Stimulated activated CD8-positive, alpha-beta memory T cell treated with anti-CD3 and anti-CD28 coated beads, Interleukin-7, amount 100 ng/mL, for 48 hours (primary cell): ENCODE results near the gene PML.

ENCODE experiments used
- DNase-seq, 2 donors: peaks; one replicate each; pipeline ENCODE4 v3.0.0-alpha.2; 2020; ENCODE audit warnings: low read depth in 1 of 2; ENCODE audit errors: extremely low read depth in 1 of 2

Gene PML

DNA sequence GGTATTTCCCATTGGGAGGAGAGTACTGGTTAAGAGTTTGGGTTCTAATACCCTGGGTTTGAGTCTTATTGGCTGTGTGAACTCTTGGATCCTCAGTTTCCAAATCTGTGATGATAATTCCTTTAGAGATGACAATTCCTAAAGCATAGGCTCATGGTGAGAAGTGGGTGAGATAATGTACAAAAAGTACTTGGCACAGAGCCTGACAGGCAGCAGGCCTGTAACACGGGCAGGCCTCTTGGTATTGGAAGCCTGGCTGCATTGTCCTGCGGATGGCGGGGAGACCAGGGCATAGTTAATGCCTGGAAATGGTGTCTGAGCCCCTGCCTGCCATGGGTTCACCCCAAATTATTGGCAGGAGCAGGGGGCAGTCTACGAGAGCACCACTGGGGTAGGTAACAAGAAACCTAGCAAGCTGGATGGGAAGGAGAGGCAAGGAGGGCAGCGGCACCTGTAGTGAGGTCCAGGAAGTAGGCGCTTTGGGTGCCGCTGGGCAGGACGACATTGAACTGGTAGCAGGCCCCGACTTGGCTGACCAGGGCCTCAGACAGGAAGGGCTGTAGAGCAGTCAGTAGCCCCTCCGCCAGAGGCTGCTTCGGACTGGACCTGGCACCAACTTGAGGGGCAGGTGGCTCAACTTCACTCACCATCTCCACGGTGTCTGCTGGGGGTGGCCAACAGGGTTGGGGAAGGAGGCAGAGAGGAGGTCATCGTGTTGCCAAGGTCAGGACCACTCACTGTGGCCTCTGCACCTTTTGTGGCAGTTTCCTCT, 10.1 kb upstream of the PML start:
- DNase-seq, result no peak

DNA sequence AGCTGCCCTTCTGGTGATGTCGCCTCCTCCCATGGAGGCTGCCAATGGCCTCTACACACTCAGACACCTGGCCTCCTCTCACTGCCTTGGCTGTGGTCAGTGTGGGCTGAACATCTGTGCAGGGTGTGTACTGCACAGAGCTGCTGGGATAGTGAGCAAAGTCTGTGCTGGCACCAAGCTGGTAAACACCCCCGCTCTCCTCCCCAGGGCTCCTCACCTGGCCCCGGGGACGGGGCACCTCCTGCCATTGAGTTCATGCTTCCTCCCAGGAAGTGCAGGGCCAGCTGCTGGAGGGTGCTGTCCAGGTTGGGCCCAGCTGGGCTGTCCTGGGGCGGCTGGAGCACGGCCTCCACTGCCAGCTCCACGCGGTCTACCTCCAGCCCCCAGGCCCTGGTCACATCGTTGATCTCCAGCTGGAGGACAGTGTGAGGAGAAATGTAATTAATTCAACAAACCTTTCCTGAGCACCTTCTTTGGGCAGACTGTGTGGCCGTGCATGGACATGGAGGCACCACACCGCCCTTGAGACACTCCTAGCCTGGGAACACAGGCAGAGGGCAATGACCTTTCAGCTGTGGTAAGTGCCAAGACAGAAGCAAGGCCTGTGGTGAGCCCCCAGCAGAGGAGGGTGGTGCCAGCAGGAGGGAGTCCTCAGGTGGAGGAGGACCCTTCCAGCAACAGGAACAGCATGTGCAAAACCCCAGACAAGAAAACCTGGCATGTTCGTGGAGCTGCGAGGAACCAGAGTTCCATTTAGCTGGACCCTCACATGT, 9.2 kb upstream of the PML start:
- no peak for DNase-seq

DNA sequence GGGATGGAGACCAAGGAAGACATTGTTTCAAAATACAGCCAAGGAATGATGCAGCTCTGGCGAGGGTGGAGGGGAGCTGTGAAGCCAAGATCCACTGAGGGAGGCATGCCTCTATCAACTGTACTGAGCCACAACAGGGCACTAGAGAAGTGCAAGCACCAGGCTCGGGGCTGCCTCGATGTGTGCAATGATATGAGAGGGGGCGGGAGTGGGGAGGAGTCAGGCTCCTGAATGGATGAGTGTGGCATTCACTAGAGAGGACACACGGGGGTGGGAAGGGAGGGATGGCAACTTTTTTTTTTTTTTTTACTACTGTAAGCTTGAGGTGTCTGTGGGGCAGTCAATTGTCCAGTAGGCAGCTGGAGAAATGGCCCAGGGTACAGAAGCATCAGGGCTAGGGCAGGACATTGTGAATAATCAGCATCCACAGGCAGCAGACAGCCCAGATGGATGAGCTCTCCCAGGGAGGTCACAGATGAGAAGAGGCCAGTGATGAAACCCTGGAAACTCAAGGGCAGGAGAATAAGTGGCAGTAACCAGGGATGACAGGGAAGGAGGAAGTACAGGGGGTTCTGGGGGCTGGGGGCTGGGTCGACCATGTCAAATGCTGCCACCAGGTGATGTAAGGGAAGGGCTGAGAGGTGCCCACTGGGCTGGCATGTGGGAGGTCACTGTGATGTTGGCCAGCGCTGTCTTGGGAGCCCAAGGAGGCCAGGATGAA, 8.3 kb upstream of the PML start:
- no peak for DNase-seq

DNA sequence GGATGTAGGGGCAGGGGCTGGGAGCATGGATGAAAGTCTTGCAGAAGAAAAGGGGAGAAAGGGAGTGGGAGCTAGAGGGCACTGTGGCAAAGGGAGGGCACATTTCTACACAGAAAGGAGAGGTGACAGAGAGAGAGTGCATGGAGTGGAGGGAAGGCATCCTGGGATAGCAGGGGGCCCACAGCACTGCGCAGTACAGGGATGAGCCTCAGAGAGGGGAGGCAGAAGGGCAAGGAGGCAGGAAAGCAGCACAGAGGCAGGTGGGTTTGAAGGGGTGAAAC, 7.8 kb upstream of the PML start:
- DNase-seq, result no peak

DNA sequence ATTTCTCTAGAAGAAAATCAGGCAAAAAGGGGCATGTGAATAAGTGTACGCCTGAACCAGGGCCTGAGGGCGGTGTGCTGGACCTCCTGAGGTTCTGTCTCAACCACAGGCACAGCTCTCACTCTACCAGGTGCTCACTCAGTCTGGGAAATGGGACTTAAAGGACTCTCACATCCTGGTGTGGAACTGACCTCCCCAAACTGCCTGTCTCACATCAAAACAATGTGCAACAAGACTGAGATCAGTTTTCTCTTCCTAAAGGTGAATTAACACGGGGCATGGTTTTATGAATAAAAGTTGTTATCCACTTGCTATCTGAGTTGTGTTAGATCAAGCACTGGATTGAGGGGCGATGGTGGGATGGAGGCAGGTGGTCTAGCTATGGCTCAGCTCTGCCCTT, 7.3 kb upstream of the PML start:
- no peak for DNase-seq

DNA sequence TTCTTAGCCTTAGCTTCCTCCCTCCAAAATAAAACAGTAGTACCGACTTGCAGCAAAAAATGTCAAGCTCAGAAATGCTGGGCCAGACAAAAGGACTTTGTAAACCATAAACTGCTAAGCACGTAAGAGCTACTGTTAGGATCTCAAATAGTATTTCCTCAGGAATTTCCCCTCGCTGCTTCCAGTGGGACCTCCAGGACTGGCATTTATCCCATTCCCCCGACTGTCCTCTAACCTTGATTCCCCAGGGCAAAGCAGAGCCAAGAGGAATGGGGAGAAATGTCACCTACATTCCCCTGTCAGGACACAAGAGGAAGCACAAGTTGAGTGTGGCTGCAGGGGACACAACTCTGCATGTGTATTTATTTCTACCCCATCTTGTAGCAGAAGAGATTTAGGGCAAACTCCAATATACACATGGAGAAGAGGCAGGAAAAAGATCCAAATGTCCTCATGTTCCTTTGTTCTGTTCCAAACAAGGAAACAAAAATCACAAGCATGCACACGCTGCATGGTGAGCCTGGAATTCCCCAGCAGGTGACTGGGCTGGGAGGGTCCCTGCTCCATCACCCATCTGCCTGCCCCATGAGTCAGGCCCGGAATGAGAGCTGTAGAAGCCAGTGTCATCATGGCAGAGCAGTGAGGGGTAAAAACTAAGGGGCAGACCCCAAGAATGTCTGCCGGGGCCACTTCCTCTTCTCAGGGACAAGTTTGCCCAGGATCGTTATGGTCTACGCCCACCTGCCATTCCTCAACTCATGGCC, 6.7 kb upstream of the PML start:
- no peak for DNase-seq

DNA sequence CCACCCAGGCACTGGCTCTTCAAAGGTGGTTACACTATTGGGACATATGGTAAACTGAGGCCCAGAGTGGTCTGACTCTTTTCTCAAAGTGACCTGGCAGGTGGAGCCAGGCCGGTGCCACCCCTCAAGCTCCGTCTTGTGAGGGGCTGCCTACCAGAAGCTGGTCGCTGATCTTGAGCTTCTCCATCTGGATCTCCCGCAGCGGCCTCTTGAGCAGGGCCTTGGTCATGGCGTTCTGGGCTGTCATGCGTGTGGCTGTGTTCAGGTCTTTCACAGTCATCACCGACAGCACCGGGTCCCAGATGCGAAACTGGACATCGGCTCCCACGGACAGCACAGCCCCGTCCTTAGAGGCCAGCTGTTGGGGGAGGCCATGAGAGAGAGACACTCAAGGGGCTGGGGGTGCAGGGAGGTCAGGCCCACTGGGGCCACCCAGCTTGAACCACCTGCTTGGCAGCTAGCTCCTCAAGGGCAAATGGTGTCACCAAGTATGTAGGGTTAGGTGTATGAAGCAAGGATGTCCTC, 6.0 kb upstream of the PML start:
- no peak for DNase-seq

DNA sequence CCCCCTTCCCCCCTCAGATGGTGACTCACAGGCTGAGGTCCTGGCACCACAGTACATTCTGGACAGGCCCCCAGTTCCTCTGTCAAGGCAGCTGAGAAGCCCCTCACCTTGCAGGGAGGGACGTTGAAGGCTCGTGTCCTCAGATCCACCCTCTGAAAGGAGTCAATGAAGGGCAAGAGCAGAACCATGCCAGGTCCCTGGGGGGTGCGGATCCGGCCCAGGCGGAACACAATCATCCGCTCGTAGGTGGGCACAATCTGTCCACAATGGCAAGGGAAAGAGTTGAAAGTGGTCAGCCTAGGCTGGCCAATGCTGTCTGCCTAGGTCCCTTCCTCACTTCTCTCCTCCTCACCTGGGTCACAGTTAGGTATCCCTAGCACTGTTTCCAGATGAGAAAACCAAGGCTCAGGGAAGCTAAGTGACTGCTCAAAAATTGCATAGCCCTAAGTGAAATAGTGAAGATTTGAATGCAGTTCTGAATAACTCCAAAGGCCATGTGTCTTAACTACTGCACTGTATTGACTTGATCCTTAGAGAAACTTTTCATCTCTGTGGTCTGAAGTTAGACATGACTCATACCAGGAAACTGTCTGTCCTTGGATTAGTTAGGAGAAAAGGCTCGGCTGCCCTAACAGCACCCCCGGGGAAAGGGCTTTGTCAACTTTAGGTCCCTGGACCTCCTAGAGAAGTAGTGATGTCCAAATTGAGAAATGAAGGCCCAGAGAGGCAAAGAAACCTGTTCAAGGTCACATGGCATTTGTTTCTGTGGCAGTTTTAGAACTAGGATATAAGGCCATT, 5.3 kb upstream of the PML start:
- DNase-seq, result no peak

DNA sequence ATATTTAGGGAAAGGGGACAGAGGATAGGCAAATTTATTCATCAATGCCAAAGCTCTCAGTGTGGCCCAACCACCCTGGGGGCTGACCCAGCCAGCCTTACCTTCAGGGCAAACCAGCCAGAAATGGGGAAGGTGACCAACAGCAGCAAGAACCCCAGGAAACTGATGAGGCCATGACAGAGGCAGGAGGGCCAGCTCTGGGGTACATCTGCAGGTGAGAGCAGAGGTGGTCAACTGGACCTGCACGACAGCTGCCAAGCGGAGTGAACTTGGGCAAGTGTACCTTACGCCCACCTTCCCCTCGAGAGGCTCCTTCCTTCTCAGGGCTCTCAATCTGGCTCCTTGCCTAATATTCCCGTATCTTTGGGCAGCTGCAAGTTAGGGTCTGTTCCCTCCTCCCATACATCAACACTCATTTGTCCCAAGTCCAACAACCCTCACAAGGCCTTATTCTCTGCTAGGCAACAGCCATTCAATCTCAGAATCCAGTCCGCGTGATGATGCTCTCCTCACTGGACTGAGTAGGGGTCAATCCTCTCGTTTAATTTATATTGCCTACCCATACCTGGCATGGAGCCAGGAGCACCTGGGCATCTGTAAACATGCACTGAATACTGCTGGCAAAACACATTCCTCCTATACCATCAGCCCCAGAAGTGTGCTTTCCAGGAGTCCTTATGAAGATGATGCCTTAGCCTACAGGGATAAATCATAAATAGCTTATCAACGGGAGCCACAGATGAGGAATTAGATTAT, 4.1 kb upstream of the PML start:
- DNase-seq, result no peak

DNA sequence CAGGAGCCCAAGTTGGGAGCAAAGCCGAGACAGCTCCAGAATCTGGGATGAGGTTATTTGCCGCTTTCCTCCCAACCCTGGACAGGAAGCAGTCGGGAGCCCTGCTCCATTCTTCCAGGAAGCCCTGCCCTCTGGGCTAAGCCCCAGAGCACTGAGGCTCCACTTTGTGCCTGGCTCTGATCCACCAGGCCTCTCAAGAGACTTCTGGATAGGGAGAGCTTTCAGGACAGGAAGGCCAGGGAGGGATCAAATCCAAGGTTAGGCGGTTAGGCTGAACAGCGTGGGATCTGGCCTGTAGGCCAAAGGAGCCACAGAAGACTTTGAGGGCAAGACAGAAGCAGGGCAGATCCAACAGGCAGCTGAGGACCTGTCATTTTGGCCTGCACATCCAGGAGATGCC, 3.3 kb upstream of the PML start:
- DNase-seq, result no peak

DNA sequence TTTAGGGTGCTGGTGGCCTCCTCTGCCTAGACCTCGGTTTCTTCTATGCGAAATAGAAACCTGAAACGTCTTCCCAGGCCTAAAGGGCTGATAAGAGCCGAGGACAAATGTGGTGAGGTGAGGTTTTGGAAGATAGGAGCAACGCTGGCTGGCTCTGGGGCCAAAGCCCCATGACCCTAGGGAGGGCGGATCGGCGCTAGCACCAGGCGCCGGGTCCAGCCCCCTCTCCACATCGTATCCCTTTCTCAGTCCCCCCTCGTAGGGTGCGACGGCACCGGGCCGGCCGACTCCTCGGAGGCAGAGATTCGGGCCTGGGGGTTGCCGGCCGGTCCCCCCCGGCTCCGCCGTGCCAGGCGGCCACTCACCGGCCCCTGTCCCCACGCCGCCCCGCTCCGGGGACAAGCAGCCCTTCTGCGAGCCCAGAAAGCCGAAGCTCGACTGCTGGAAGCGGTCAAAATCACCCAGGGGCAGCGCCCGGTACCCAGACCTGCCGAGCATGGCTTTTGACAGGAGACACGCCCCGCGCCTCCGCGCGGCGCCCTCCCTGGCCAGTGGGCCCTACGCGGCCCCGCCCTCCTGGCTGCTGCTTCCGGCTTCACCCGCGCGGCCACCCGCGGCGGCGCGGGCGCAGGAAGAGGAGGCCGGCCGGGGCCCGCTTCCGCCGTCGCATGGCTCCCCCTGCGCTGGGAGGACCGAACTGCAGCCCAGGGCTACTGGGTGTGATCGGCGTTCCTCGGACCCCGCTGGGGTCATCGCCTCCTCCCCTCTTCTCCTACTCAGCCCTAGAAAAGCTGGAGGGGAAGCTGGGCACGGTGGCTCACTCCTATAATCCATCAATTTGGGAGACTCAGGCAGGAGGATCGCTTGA, 2.6 kb upstream of the PML start, which contains the start of gene STOML1:
Gene STOML1, minus strand, starts transcription at position 570 of the 868 bp plus-strand sequence. Its CDS starts 72 bp downstream, at position 498.
- DNase-seq, result peak; percentile 83

DNA sequence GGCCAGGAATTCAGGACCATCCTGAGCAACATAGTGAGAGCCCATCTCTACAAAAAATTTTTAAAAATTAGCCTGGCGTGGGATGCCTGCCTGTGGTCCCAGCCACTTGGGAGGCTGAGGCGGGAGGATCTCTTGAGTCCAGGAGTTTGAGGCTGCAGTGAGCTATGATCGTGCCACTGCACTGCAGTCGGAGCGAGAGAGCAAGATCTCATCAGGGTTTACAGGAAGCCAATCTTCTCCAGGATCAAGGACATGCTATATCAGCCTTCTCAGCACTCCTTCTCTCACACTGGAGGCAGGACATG, 2.0 kb upstream of the PML start:
- no peak for DNase-seq

DNA sequence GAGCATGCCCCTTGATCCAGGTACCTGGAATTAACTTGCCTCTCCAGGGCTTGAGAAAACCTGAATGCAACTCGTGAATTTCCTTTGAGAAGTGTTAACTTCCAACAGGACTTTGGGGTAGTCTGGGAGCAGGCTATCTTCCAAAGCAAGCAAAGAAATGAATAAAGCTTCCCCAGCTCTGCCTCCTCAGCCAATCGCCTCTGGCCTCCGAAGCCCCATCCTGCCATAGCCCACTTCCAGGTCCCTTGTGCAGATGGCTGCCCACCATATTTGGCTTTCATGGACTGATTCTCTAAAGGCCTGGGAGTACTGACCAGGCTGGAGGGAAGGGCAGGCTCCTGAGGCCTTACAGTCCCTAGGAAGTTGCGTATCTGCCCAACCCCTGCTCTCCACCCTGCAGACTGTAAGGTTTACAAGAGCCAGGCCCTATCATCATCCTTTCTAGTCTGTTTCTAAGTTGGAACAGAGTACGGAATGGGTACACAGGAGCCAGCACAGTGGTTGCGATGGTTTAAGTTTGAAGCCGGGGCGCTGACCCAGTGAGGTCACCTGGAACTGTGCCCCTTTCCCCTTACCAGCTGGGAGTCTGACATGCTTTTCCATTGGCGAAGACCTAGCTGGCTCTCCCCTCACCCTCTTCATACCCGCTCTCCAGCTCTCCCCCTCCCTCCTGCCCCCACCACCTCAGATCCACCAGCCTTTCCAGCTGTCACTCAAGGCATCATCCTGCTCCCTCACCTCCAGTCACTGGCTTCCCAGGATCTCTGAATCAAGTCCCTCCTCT, 1.1 kb upstream of the PML start:
- no peak for DNase-seq

DNA sequence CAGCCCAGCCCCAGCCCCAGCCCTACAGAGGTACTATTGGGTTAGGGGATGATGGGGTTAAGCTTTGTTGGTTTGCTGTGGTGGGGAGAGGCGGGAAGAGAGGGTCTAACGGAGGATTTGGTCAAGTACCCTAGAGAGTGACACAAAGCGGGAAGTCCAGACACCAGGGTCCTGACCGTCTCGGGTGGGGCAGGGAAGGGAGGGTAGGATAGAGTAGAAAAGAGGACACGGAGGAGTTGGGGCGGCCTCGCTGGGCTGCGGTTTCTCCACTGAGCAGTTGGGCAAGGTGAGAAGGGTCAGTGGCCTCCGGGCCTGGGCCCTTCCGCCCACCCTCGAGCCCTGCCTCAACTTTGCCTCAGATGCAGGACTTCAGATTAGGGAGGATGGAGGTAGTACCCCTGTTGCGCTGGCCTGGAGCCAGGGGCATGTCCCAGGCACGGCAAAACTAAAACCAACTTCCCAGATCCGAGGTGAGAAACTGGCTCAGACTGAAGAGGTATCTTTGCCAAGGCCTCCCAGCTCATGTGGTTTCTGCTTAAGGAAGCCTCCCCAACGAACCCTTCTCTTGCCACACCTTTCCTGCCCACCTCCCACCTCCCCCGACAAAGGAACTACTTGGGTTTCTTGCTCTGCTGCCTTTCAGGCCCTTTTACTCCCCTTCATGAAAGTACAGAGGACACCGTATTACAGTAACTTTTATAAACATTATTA, 551 bp downstream of the PML start:
- DNase-seq, result no peak

DNA sequence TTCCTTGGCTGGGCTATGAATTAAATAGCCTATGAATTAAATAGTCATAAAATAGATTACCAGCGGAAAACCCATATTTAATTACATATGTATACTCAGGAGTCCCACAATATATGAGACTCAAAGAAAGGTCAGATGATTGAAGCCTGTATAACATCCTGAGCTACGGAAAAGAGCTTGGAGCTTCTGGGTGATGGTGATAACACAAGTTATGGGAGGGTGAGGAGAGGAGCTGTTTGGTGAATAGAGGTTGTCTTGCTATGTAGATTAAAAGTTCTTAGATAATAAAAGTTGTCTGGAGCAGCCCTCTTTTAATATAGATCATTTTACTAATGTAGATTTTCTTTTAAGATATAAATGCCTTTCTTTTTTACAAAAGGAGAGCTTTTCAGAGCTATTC, 1.8 kb downstream of the PML start:
- DNase-seq, result no peak

DNA sequence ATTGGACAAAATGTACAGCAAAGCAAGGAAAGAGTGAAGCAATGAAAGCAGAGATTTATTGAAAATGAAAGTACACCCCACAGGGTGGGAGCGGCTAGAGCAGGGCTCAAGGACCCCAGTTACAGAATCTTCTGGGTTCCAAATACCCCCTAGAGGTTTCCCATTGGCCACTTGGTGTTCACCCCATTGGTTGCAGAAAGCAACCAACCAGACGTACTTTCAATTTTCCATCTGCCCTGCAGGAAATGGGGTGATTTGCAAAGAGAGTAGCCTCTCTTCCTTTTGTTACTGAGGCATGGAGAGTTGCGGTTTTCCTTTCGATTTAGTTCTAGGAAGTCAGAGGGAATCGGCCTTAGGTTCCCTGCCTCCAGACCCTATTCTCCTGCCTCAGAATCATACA, 2.4 kb downstream of the PML start:
- no peak for DNase-seq

DNA sequence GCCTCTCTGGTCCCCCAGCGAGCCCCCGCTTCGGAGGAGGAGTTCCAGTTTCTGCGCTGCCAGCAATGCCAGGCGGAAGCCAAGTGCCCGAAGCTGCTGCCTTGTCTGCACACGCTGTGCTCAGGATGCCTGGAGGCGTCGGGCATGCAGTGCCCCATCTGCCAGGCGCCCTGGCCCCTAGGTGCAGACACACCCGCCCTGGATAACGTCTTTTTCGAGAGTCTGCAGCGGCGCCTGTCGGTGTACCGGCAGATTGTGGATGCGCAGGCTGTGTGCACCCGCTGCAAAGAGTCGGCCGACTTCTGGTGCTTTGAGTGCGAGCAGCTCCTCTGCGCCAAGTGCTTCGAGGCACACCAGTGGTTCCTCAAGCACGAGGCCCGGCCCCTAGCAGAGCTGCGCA, 3.5 kb downstream of the PML start:
- DNase-seq, result no peak
